ENCODE data around the gene PCDHA4.
"Not testable (repeated sequence)": the region's sequence is repeated elsewhere in the genome, so short reads cannot be mapped to it uniquely, and the experiment has no call there.

Gene PCDHA4

GRCh38 chr5:140822281-140822629, 15.4 kb downstream of the PCDHA4 start:
- DNase-seq, result no peak

GRCh38 chr5:140822969-140823368, 16.1 kb downstream of the PCDHA4 start:
- DNase-seq, result not testable (repeated sequence)

- DNase-seq, result no peak
Observed at GRCh38 chr5:140823475-140823874, 16.6 kb downstream of the PCDHA4 start.

- DNase-seq, result no peak
Observed at GRCh38 chr5:140827704-140828361, 21.0 kb downstream of the PCDHA4 start, which contains the start of gene PCDHA6. Gene PCDHA6, plus strand, starts transcription at chr5:140827960. Its CDS starts 132 bp downstream, at chr5:140828092.

GRCh38 chr5:140828362-140828737, 21.5 kb downstream of the PCDHA4 start:
- DNase-seq, result no peak

- not testable (repeated sequence) for DNase-seq
Observed at GRCh38 chr5:140829511-140830501, 22.9 kb downstream of the PCDHA4 start.

- no peak for DNase-seq
Observed at GRCh38 chr5:140833993-140834392, 27.1 kb downstream of the PCDHA4 start, which contains the start of gene PCDHA7. Gene PCDHA7, plus strand, starts transcription at chr5:140834269. Its CDS starts 115 bp downstream, at chr5:140834384.

GRCh38 chr5:140834439-140835008, 27.7 kb downstream of the PCDHA4 start:
- not testable (repeated sequence) for DNase-seq

- DNase-seq, result no peak
Observed at GRCh38 chr5:140835622-140836510, 29.0 kb downstream of the PCDHA4 start.

GRCh38 chr5:140840978-140841962, 34.4 kb downstream of the PCDHA4 start, which contains the start of gene PCDHA8:
Gene PCDHA8, plus strand, starts transcription at chr5:140841187. Its CDS starts 135 bp downstream, at chr5:140841322.
- no peak for DNase-seq

- no peak for DNase-seq
Observed at GRCh38 chr5:140842798-140843733, 36.2 kb downstream of the PCDHA4 start.

- not testable (repeated sequence) for DNase-seq
Observed at GRCh38 chr5:140848139-140849102, 41.6 kb downstream of the PCDHA4 start, which contains the start of gene PCDHA9. Gene PCDHA9, plus strand, starts transcription at chr5:140848382. Its CDS starts 114 bp downstream, at chr5:140848496.

- DNase-seq, result not testable (repeated sequence)
Observed at GRCh38 chr5:140849831-140850634, 43.2 kb downstream of the PCDHA4 start.

- DNase-seq, result no peak
Observed at GRCh38 chr5:140855772-140856674, 49.2 kb downstream of the PCDHA4 start, which contains the start of gene PCDHA10. Gene PCDHA10, plus strand, starts transcription at chr5:140855897. Its CDS starts 152 bp downstream, at chr5:140856049.

- no peak for DNase-seq
Observed at GRCh38 chr5:140857177-140857986, 50.5 kb downstream of the PCDHA4 start.

- no peak for DNase-seq
Observed at GRCh38 chr5:140857987-140858240, 51.0 kb downstream of the PCDHA4 start.

Data from stimulated activated CD4-positive, alpha-beta T cell treated with anti-CD3 and anti-CD28 coated beads, Interleukin-1b, Interleukin-23, amount 100 ng/mL, for 48 hours (primary cell).